Astrocyte of the cerebellum (primary cell): Measurements from ENCODE around the gene AGAP1.

ENCODE experiments used
- DNase-seq: peaks from one replicate; pipeline ENCODE4 v3.0.0-alpha.2; 2011; ENCODE audit warnings: low read depth
- H3K4me3 ChIP-seq: 2 replicates; pipeline ENCODE4 v1.5.1; 2011; ENCODE audit warnings: mild to moderate bottlenecking, low read depth, low read length, moderate library complexity
- CTCF ChIP-seq: IDR thresholded peaks from 2 replicates; pipeline ENCODE4 v1.5.1; 2012; ENCODE audit warnings: low read length, low read depth, moderate library complexity, mild to moderate bottlenecking; ENCODE audit errors: missing control alignments
- in situ Hi-C: cut with HindIII; loops from 2 replicates; pipeline ENCODE4 v1.10.0; 2017; ENCODE audit warnings: low sequenced_read_pairs

The AGAP1 gene

GRCh38 chr2:235526166-235526565 is 32.3 kb downstream of the AGAP1 start:
- TF ChIP-seq CTCF = no peak
- in situ Hi-C loops = no loop called here
- H3K4me3 ChIP-seq = no peak overlapping the region
- DNase-seq = no peak

- DNase-seq = no peak
- no peak overlapping the region for H3K4me3 ChIP-seq
- in situ Hi-C loops = no loop called here
- no peak for TF ChIP-seq CTCF
Measured at GRCh38 chr2:235527806-235528469, 34.1 kb downstream of the AGAP1 start.

- DNase-seq = no peak
- in situ Hi-C loops = no loop called here
- TF ChIP-seq CTCF = no peak
- no peak overlapping the region for H3K4me3 ChIP-seq
Measured at GRCh38 chr2:235529621-235530020, 35.8 kb downstream of the AGAP1 start.

GRCh38 chr2:235530735-235531134 is 36.9 kb downstream of the AGAP1 start:
- DNase-seq = no peak
- in situ Hi-C loops = no loop called here
- no peak overlapping the region for H3K4me3 ChIP-seq
- TF ChIP-seq CTCF = no peak

- in situ Hi-C loops = no loop called here
- DNase-seq = no peak
- TF ChIP-seq CTCF = no peak
- H3K4me3 ChIP-seq = no peak overlapping the region
Measured at GRCh38 chr2:235532307-235532706, 38.5 kb downstream of the AGAP1 start.

- no peak for DNase-seq
- no peak for TF ChIP-seq CTCF
- in situ Hi-C loops = no loop called here
- no peak overlapping the region for H3K4me3 ChIP-seq
Measured at GRCh38 chr2:235533198-235533597, 39.4 kb downstream of the AGAP1 start.
